SIG-M5 treated with dmso at 0.1 percent for 504 hours (cell line): ENCODE results near the gene ENAH.
A peak's percentile ranks its signal among the peaks of the same experiment; 100 is the strongest.
"Not testable (repeated sequence)": the region's sequence is repeated elsewhere in the genome, so short reads cannot be mapped to it uniquely, and the experiment has no call there.

Experiments
- DNase-seq: peaks from one replicate; lab custom pipeline; 2025; ENCODE audit not compliant: unreplicated experiment; lab: John Stamatoyannopoulos, UW

Gene ENAH

GRCh38 chr1:225677350-225678124, 24.6 kb upstream of the ENAH start:
- DNase-seq, result no peak

DNA sequence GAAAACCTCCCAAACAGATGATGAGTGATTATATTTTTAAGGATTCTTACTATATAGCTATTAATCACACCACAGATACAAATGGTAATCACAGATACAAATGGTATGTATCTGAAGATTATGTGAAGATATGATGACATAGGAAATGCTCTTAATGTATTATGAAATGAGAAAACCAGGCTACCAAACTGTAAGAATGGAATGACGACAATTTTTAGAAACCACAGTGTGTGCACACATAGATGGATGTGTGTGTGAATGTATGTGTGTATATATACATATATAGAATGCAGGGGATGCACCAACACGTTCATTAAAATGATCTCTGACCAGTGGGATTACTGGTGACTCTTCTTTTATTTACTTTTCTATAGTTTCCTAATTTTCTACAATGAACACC, 21.5 kb upstream of the ENAH start:
- no peak for DNase-seq

DNA sequence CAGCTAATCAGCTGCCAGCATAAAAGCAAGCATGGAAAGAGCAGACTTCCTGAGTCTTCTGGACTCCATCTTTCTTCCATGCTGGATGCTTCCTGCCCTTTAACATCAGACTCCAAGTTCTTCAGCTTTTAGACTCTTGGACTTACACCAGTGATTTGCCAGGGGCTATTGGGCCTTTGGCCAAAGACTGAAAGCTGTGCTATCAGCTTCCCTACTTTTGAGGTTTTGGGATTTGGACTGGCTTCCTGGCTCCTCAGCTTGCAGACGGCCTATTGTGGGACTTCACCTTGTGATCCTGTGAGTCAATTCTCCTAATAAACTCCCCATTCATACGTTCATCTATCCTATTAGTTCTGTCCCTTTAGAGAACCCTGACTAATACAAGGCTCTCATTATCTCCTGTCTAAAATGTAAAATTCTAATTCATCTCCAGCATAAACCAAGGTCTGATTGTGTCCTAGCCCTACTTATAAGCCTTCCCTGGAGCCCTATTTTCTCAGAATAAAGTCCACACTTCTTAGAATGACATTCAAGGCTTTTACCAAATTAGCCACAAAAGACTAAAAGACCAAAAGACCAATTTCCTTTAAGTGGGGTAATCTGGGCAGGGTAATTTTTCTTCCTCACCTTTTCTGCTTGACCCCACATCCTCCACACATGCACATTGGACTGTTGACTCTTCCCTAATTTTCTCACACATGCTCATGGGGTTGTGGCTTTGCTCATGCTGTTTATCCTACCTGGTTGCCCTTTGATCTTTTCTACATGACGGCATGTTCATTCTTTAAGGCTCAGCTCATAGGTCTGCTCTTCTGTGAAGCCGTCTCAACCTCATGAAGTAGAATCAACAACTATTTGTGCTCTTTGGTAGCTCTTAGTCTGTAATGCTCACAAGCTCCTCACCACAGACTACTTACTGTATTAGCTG, 18.1 kb upstream of the ENAH start:
- DNase-seq, result no peak

- DNase-seq, result no peak
Observed at GRCh38 chr1:225670356-225670755, 17.4 kb upstream of the ENAH start.

GRCh38 chr1:225668222-225668621, 15.3 kb upstream of the ENAH start:
- DNase-seq, result no peak

GRCh38 chr1:225667362-225667761, 14.4 kb upstream of the ENAH start:
- no peak for DNase-seq

DNA sequence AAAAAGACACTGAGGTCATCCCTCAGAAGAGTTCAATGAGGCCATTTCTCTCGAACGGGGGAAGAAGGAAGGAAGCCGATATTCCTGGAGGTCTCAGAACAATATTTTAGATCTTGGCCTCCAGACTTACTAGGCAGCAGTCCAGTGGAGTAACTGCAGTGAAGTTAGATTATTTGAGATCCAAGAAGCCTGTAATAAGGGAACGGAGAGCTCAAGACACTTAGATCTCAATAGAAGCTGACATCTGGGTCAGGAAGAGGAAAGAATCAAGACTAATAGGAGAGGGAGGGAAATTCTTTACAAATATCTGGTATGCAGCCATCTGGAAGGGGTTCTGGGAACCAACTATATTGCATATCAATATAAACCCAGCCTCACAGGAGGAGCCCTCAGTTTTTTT, 13.6 kb upstream of the ENAH start:
- DNase-seq, result no peak

GRCh38 chr1:225664762-225665161, 11.8 kb upstream of the ENAH start:
- no peak for DNase-seq

DNA sequence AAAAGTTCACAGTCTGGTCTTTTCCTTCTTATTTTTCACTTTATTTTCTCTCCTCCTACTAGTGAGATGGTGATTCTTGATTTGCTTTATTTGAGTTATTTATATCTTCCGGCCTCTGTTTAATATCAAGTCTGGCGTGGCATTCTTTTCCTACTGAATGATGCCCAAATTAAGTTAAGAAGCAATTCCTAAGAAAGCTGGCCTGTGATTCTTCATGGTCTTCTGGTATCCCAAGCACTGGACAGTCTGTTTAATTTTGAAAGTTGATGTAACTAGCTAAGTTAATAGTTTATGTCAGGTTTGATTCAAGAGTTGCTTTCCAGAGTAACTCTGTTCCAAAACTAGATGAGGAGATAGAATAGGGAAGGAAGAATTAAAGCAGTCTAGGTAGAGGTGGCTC, 9.2 kb upstream of the ENAH start:
- DNase-seq, result no peak

DNA sequence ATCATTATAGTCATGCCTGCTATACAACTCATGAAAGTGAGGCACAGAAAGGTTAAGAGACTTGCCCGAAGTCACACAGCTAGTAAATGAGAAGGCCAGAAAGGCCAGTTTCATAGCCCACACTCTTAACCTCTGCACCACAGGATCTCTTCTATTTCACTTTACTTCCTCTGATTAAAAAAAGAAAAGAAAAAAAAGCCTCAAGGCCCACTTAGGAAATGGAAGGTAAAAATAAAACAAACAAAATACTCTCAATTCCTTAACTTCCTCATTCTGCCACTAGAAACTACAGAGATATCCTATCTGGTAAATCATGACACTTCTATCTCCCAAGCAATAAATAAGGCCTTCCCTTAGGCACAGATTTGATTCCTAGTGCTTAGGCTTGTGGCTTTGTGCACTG, 7.6 kb upstream of the ENAH start:
- peak; percentile 91 for DNase-seq

DNA sequence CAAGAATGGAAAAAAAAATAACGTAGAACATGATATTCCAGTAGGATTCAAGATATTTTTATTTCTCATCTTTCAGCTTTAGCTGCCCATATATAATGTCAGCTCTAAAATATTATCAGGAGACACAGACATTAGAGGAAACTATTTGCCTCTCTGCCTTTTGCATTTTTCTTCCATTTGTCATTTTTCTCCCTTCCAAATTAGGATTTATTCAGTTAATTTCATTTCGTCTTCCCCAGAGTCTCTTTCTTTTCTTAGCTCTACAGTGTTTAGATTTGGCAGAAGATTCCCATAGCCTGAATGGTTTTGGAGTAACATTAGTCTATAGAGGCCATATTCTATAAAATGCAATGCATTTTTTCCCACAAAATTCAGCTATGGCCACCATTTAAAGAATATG, 5.1 kb upstream of the ENAH start:
- no peak for DNase-seq

DNA sequence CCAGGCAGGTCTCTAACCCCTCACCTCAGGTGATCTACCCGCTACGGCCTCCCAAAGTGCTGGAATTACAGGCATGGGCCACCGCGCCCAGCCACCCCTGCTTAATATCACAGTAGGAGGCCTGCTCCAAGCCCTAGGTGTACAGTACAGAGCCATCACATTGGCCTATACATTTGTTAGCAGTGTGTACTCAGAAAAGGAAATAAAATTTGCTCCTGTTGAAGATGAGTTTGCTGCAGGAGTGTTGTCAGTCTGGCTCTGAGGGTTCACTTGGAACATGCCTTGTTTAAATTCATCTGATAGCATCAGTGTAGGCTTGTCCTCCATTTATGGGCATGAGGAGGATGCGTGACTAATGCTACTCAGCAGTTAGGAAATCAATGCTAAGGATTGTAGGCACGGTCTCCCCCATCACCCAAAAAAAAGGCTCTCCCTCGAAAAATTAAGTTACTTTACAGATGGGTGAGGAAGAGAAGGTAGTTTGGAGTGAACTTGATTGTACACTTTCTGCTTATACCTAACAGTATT, 4.6 kb upstream of the ENAH start:
- DNase-seq, result peak; percentile 67

DNA sequence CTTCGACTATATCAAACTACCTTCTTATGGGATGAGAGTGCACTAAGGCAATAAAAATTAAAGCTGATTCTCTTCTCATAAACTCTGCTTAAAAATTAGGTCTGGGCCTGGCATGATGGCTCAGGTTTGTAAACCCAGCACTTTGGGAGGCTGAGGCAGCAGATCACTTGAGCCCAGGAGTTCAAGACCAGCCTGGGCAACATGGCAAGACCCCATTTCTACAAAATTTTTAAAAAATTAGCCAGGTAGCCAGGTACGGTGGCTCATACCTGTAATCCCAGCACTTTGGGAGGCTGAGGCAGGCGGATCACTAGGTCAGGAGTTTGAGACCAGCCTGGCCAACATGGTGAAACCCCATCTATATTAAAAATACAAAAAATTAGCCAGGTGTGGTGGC, 3.3 kb upstream of the ENAH start:
- DNase-seq, result not testable (repeated sequence)

DNA sequence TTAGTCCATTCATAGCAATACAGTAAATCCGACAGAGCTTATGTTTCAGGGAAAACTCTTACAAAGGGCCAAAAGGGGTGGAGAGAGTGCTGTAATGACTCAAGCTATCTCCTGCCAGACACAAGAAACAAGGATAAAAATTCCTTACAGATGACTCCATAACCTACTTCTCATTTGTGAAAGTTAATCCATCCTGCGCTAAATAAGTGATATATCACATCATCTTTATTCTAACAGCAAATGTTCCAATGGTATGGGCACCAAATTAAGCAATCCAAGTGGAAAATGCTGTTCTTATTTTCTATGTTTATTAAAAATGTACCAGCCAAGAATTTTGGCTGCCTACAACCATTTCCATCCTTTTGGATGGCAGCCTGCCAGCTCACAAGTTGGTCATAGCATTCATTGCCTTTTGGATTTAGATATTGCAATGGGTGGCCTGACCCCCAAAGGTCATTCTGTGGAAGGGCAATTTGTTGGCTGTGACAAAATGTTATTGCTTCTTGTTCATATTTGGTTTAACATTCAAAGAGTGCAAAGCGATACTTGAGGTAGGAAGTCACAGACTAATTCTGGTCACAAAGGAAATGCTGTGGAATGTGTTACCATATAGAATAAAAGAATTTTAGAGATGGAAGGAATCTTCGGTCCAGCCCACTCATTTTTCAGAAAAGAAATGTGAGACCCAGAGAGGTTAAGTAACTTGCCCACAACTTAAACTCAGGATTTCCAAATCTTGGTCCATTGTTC, 2.8 kb upstream of the ENAH start:
- DNase-seq, result no peak

GRCh38 chr1:225654688-225655508, 2.0 kb upstream of the ENAH start:
- no peak for DNase-seq

- no peak for DNase-seq
Observed at GRCh38 chr1:225654277-225654597, 1.3 kb upstream of the ENAH start.

DNA sequence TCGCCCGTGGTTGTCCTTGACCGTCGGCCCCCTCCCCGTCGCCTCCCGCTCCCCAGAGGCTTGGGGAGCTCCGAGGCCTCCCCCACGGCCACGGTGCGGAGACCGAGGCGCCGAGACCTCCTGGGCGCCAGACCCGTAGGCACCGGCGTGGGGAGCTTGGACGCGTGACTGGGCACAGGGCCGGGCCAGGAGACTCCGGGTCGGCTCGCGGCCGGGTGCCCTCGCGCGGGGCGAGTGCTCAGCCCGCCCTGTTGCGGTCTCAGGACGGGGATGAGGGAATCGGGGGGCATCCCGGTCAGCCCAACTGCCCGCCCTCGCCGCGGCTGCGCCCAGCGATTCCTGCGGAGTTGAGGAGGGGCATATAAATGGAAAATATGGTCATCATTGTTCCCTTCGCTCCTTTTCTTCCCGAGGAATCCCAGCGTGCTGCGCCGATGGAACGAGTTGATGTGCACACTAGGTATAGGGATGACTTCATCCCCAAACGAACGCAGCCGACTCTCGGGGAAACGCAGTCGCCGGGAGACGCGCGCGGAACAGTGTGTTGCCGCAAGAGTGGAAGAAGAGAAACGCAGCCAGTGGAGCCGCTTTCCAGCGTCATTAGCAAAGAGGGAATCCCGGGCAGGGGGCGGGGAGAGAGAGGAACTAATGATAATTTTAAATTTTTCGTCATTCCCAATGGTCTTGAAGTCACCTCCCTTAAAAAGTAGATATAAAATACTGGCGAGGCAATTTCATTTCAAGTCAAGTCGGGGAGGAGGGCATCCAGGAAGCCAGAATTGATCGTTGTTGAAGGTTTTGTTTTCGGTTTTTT, 747 bp upstream of the ENAH start:
- DNase-seq, result no peak

DNA sequence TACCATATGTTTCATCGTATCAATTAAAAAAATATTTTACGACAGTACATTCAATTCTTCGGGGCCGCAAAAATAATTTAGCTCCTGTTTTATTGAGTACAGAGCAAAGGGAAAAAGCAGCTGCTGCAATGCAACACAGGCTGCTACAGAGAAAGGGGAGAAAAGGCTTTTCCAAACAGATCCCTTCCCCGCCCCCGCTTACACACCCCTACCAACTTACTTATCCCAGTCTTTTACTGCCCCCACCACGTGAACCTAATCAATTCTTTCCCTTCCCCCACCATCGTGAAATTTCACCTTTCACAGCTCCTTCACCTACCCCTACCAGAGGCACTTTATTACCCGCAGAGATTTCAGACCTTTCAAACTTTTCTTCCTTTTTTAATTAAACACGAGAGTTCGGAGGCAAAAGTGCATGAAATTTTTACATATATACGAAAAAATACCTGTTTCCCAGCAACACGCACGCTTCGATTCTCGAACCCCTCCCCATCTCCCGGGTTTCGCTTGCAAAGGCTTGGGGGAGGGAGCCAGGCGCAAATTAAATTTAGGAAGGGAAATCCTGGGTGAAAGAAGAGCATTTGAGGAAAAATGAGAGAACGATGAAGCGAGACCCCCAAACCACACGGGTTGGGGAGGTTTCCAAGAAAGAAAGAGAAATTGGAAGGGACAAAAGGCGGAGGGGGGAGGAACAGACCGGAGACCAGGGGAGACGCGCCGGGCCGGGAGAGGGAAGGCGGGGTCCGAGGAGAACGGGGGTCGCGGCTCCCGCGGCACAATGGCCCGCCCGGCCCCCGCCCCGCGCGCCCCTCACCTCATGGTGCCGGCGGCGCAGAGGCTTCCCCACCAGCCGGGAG, 823 bp downstream of the ENAH start:
- no peak for DNase-seq

DNA sequence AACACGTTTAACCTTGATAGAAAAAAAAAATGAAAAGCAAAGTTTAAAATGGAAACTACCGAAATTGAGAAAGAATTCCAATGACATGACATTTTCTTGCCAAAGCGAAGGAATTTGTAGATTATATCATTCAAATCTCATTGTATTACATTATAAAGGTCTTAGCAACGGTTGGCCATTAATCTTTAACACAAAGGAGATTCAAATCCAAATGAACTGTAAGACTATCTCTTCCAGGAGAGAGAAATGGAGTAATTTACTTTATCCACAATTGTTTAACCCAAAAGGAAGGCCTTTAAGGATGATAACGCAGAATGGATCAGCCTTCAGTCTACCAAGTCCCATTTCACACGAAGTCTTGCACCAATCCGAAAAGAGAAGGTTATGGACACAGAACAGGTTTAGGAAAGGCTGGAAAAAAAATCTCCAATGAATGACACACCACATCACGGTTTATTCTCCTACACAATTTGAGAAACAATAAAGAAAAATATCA, 1.5 kb downstream of the ENAH start:
- no peak for DNase-seq
